GM21423 (cell line): Measurements from ENCODE around the gene ASXL1.
"Not testable (repeated sequence)": the region's sequence is repeated elsewhere in the genome, so short reads cannot be mapped to it uniquely, and the experiment has no call there.

Experiments
- ATAC-seq: cut with Tn5 transposase; IDR thresholded peaks from one replicate; pipeline ENCODE4 v1.9.1; 2021; ENCODE audit warnings: mild to moderate bottlenecking, moderate library complexity; ENCODE audit not compliant: unreplicated experiment

ASXL1 gene

GRCh38 chr20:32463642-32464400 is 105.7 kb downstream of the ASXL1 start:
- ATAC-seq = no peak

DNA sequence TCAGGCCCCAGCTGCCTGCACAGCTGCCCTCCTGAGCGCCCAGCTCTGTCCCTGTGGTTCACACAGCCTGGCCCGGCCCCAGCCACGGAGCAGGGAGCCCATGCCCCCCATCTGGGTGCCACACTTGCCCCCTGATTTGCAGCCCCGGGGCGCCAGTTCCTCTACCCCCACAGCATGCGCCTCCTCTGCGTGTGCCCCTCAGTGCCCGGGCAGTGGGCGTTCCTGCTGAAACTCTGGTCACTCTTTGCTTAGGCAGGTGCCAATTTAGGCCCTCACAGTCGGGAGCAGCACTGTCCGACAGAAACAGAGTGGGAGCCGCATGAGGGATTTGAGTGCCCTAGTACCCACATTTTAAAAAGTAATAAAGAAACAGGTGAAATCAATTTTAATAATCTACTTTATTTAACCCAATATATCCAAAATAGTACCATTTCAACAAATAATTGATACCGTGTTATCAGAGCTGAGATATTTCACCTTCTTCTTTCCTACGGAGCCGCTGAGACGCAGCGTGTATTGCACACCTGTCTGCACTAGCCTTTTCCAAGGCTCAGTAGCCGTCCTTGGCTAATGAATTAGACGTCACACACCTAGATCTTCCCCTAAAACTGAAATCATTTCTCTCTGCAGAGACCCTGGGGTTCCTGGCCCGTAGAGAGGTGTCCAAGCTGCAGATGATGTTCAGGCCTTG is 106.4 kb downstream of the ASXL1 start:
- no peak for ATAC-seq

GRCh38 chr20:32465092-32465900 is 107.2 kb downstream of the ASXL1 start:
- ATAC-seq = no peak

- not testable (repeated sequence) for ATAC-seq
Observed at GRCh38 chr20:32465901-32466675, 108.0 kb downstream of the ASXL1 start.

DNA sequence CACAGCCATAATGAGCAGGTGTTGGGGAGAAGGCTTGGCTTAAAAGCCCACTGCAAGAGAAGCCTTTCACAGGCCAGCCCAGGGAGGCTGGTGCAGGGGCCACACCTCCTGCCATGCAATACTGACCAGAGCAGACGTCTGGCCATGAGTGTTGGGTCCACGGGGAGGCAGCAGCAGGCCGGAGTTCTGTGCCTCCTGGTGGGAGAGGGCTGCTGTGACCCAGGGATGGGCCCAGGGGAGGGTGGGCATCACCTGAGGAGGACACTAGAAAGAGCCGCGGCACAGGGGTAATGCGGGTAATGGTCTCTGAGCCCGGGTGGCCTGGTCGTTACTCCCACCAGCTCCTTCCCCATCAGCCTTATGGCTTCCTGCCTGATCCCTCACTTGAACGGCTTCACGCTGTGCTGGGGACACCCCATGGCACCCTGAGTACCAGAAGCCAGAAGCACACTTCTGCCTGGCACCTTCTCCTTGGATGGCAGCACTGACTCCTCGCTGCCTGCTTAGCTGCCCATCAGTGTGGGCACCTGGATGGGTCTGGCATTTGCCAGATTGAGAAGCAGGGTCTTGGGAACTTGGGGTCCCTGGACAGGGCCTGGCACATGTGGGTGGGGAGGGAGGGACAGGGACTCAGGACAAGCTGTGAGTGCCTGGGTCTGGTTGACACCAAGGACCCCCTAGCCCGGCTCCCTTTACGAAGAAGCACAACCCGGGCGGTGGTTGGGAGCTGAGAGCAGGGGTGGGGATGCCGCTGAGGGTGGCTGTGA is 108.8 kb downstream of the ASXL1 start:
- ATAC-seq = no peak

GRCh38 chr20:32467506-32468312 is 109.6 kb downstream of the ASXL1 start:
- no peak for ATAC-seq

DNA sequence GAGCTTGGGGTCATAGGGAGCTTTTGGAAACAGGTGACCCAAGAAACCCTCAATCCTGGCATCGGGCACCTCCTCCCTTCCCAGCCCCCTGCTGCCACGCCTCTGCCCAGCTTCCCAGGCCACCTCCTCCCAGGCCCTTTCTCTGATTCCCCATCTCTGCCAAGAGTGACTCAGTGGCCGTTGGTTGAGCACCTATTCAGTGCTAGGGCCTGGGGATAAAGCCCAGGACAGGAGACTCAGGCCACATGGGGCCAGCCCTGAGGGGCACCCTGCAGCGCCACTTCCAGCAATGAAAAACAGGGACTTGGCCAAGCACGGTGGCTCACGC is 110.1 kb downstream of the ASXL1 start:
- ATAC-seq = no peak

GRCh38 chr20:32468860-32469259 is 110.7 kb downstream of the ASXL1 start:
- no peak for ATAC-seq

- ATAC-seq = no peak
Observed at GRCh38 chr20:32470025-32470861, 112.1 kb downstream of the ASXL1 start.

DNA sequence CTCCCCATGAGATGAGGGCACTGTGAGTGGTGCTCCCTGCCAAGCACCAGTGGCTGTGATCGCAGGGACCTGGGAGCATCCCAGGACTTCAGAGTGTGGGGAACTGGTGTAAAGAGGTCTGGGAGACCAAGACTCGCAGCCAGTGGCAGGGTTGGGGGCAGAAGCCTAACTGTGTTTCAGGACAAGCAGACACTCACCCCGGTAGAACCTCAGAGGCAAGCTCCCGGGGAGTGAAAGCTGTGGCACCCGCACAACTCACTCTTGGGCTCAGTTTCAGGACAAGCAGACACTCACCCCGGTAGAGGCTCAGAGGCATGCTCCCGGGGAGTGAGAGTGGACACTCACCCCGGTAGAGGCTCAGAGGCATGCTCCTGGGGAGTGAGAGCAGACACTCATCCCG is 112.8 kb downstream of the ASXL1 start:
- ATAC-seq = no peak

GRCh38 chr20:32472581-32473207 is 114.6 kb downstream of the ASXL1 start:
- ATAC-seq = no peak

DNA sequence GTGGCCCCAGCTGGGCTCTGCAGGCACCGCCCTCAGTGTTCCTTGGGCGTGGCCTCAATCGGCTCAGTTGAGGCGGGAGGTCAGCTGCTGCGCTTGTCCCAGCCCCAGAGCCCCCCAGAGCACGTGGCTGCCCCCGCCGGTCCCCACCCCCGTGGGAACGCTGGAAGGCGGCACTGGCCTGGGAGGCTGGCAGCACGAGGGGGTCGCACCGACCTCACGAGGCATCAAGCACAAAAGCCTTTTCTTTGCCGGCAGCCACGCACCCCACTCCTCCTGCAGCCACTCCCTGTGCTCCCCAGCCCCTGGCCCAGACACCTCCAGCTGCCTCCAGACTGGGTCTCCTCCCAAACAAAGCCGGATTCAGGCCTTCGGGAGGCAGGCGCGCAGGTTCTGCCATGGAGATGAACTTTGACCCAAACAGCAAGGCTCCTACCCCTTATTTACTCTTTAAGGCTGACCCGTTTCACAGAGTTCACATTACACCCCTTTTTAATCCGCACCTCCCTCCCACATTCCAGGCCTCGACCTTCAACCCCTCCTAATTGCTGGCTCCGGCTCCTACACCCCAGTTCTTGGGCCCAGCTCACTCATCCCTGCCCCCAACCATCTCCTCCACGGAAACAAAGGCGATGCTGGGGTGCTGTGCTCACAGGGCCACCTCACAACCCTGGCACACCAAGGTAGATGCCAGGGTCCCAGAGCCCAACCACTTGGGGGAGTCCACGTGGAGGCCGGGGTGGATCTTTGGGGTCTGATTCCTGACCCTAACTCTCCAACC is 115.3 kb downstream of the ASXL1 start:
- no peak for ATAC-seq

- no peak for ATAC-seq
Observed at GRCh38 chr20:32474009-32474716, 116.0 kb downstream of the ASXL1 start.

GRCh38 chr20:32474717-32474966 is 116.5 kb downstream of the ASXL1 start:
- ATAC-seq = no peak

GRCh38 chr20:32474967-32475811 is 117.1 kb downstream of the ASXL1 start:
- ATAC-seq = no peak
